OCI-LY1 (cell line): Measurements from ENCODE around the gene RAPGEF2.

Experiments
- CTCF ChIP-seq: fragments of 200-600 bp; sonication (generic), shearing (Covaris generic); IDR thresholded peaks from 2 replicates; pipeline ENCODE4 v1.5.1; 2017; ENCODE audit warnings: mild to moderate bottlenecking, antibody characterized with exemption, low read length, moderate library complexity, mixed read lengths
- EZH2 ChIP-seq: fragments of 200-600 bp; sonication (generic), shearing (Covaris generic); IDR thresholded peaks from 2 replicates; pipeline ENCODE4 v1.8.0; 2017; ENCODE audit warnings: borderline replicate concordance, mixed run types, mild to moderate bottlenecking, antibody characterized with exemption, low read length, moderate library complexity, mixed read lengths

- TF ChIP-seq CTCF (no peak), EZH2 (no peak)
Observed at GRCh38 chr4:159103384-159103990, 608 bp downstream of the RAPGEF2 start.
